ENCODE data around the gene CLASP1.

Gene CLASP1

GRCh38 chr2:121582272-121582671 lies 67.0 kb downstream of the CLASP1 start:
- TF ChIP-seq CTCF (conservative IDR thresholded peaks at IDR 0.05; ENCODE audit: low read depth, low read length), result no peak
- H3K4me2 ChIP-seq, result no peak overlapping the region
- H3K27me3 ChIP-seq (ENCODE audit: insufficient read depth, low read depth), result no peaks in the 10 kb centered on the region
- no peak overlapping the region for H3K27ac ChIP-seq
- H3K79me2 ChIP-seq (ENCODE audit: insufficient read depth, low read depth), result no peaks in the 10 kb centered on the region; the same call in 1 of the 2 replicates
- H3K4me3 ChIP-seq (IDR thresholded peaks at IDR 0.05; ENCODE audit: insufficient read depth, low read depth, low read length), result no peak overlapping the region
- no peak overlapping the region for H2AFZ ChIP-seq (ENCODE audit: low read depth)
- H3K4me1 ChIP-seq (ENCODE audit: low read depth, poor library complexity, severe bottlenecking), result no peaks in the 10 kb centered on the region
- H3K9ac ChIP-seq, result no peak overlapping the region
- no peaks in the 10 kb centered on the region for H4K20me1 ChIP-seq (ENCODE audit: insufficient read depth)
- H3K36me3 ChIP-seq (ENCODE audit: insufficient read depth), result no peaks in the 10 kb centered on the region

GRCh38 chr2:121579309-121579708 lies 70.0 kb downstream of the CLASP1 start:
- no peak overlapping the region for H3K27ac ChIP-seq
- H3K9ac ChIP-seq, result no peak overlapping the region
- no peaks in the 10 kb centered on the region for H3K27me3 ChIP-seq (ENCODE audit: insufficient read depth, low read depth)
- no peak overlapping the region for H3K4me3 ChIP-seq (IDR thresholded peaks at IDR 0.05; ENCODE audit: insufficient read depth, low read depth, low read length)
- no peak overlapping the region for H3K4me2 ChIP-seq
- TF ChIP-seq CTCF (conservative IDR thresholded peaks at IDR 0.05; ENCODE audit: low read depth, low read length), result no peak
- H3K4me1 ChIP-seq (ENCODE audit: low read depth, poor library complexity, severe bottlenecking), result no peaks in the 10 kb centered on the region
- no peaks in the 10 kb centered on the region for H3K36me3 ChIP-seq (ENCODE audit: insufficient read depth)
- no peaks in the 10 kb centered on the region; the same call in 1 of the 2 replicates for H3K79me2 ChIP-seq (ENCODE audit: insufficient read depth, low read depth)
- no peaks in the 10 kb centered on the region for H4K20me1 ChIP-seq (ENCODE audit: insufficient read depth)
- H2AFZ ChIP-seq (ENCODE audit: low read depth), result no peak overlapping the region

GRCh38 chr2:121577381-121577780 lies 71.9 kb downstream of the CLASP1 start:
- no peak for TF ChIP-seq CTCF (conservative IDR thresholded peaks at IDR 0.05; ENCODE audit: low read depth, low read length)
- Histone ChIP-seq H4K20me1 (ENCODE audit: insufficient read depth) (no peaks in the 10 kb centered on the region), H3K36me3 (ENCODE audit: insufficient read depth) (no peaks in the 10 kb centered on the region), H3K79me2 (ENCODE audit: insufficient read depth, low read depth) (no peaks in the 10 kb centered on the region; the same call in 1 of the 2 replicates), H3K4me2 (no peak overlapping the region), H3K27ac (no peak overlapping the region), H2AFZ (ENCODE audit: low read depth) (no peak overlapping the region), H3K27me3 (ENCODE audit: insufficient read depth, low read depth) (no peaks in the 10 kb centered on the region), H3K4me1 (ENCODE audit: low read depth, poor library complexity, severe bottlenecking) (no peaks in the 10 kb centered on the region), H3K4me3 (IDR thresholded peaks at IDR 0.05; ENCODE audit: insufficient read depth, low read depth, low read length) (no peak overlapping the region), H3K9ac (no peak overlapping the region)

GRCh38 chr2:121576263-121576662 lies 73.0 kb downstream of the CLASP1 start:
- H3K4me2 ChIP-seq, result no peak overlapping the region
- no peak overlapping the region for H3K27ac ChIP-seq
- H3K36me3 ChIP-seq (ENCODE audit: insufficient read depth), result no peaks in the 10 kb centered on the region
- no peaks in the 10 kb centered on the region for H3K27me3 ChIP-seq (ENCODE audit: insufficient read depth, low read depth)
- no peak overlapping the region for H3K9ac ChIP-seq
- H3K79me2 ChIP-seq (ENCODE audit: insufficient read depth, low read depth), result no peaks in the 10 kb centered on the region; the same call in 1 of the 2 replicates
- no peak overlapping the region for H2AFZ ChIP-seq (ENCODE audit: low read depth)
- no peaks in the 10 kb centered on the region for H4K20me1 ChIP-seq (ENCODE audit: insufficient read depth)
- H3K4me3 ChIP-seq (IDR thresholded peaks at IDR 0.05; ENCODE audit: insufficient read depth, low read depth, low read length), result no peak overlapping the region
- no peaks in the 10 kb centered on the region for H3K4me1 ChIP-seq (ENCODE audit: low read depth, poor library complexity, severe bottlenecking)
- TF ChIP-seq CTCF (conservative IDR thresholded peaks at IDR 0.05; ENCODE audit: low read depth, low read length), result no peak

Data from KMS-11 (cell line).